Loucy (cell line): ENCODE results near the gene MYO5C.

Experiments used
- H2AFZ ChIP-seq: fragments of 200-600 bp; sonication (generic); 2 replicates; pipeline ENCODE4 v1.6.0; 2016; ENCODE audit warnings: antibody characterized with exemption, mild to moderate bottlenecking, low read length, moderate library complexity
- H3F3A ChIP-seq: fragments of 200-600 bp; 2 replicates; pipeline ENCODE4 v1.6.0; 2016; ENCODE audit warnings: antibody characterized with exemption, low read depth, mild to moderate bottlenecking
- H3K27me3 ChIP-seq: fragments of 200-600 bp; sonication (generic); 2 replicates; pipeline ENCODE4 v1.6.1; 2014; ENCODE audit warnings: low read length, mild to moderate bottlenecking; ENCODE audit not compliant: insufficient read depth, poor library complexity, severe bottlenecking
- H3K36me3 ChIP-seq: fragments of 200-600 bp; sonication (generic); 2 replicates; pipeline ENCODE4 v1.6.1; 2016; ENCODE audit warnings: low read length; ENCODE audit not compliant: insufficient read depth
- H3K4me1 ChIP-seq: fragments of 200-600 bp; sonication (generic); 2 replicates; pipeline ENCODE4 v1.5.1; 2014; ENCODE audit warnings: low read length, mild to moderate bottlenecking; ENCODE audit not compliant: insufficient read depth, poor library complexity, severe bottlenecking
- H3K4me2 ChIP-seq: fragments of 200-600 bp; sonication (generic); 2 replicates; pipeline ENCODE4 v1.6.0; 2014; ENCODE audit warnings: antibody characterized with exemption, low read length, low read depth, mild to moderate bottlenecking; ENCODE audit not compliant: poor library complexity, severe bottlenecking
- H3K4me3 ChIP-seq: fragments of 200-600 bp; sonication (generic); 2 replicates; pipeline ENCODE4 v1.5.1; 2014; ENCODE audit warnings: low read length, mild to moderate bottlenecking, mixed read lengths; ENCODE audit not compliant: poor library complexity, severe bottlenecking
- H3K79me2 ChIP-seq: fragments of 200-600 bp; sonication (generic); 2 replicates; pipeline ENCODE4 v1.6.1; 2014; ENCODE audit warnings: low read length; ENCODE audit not compliant: insufficient read depth
- H3K9ac ChIP-seq: fragments of 200-600 bp; sonication (generic); 2 replicates; pipeline ENCODE4 v1.6.0; 2014; ENCODE audit warnings: mild to moderate bottlenecking, low read depth, low read length, moderate library complexity; ENCODE audit not compliant: poor library complexity, severe bottlenecking
- H3K9me2 ChIP-seq: fragments of 200-600 bp; sonication (generic); replicated peaks from 2 replicates; pipeline ENCODE4 v1.6.1; 2016; ENCODE audit warnings: low read depth, low read length, mixed read lengths
- H3K9me3 ChIP-seq: fragments of 200-600 bp; sonication (generic); 2 replicates; pipeline ENCODE4 v1.6.1; 2014; ENCODE audit warnings: mild to moderate bottlenecking, antibody characterized with exemption, low read length, low read depth; ENCODE audit not compliant: insufficient read depth
- H4K20me1 ChIP-seq: fragments of 200-600 bp; sonication (generic); 2 replicates; pipeline ENCODE4 v1.6.0; 2014; ENCODE audit warnings: antibody characterized with exemption, low read length, mild to moderate bottlenecking; ENCODE audit not compliant: insufficient read depth, poor library complexity, severe bottlenecking
- EZH2phosphoT487 ChIP-seq: fragments of 200-600 bp; IDR thresholded peaks from 2 replicates; pipeline ENCODE4 v1.6.1; 2018; ENCODE audit warnings: antibody characterized with exemption, mild to moderate bottlenecking, moderate library complexity, borderline replicate concordance
- TF ChIP-seq, protein P1 (sequence below): fragments of 200-600 bp; sonication (generic); conservative IDR thresholded peaks from 2 replicates; pipeline ENCODE4 v1.5.1; 2014; ENCODE audit warnings: mild to moderate bottlenecking, antibody characterized with exemption, low read length

Gene MYO5C

DNA sequence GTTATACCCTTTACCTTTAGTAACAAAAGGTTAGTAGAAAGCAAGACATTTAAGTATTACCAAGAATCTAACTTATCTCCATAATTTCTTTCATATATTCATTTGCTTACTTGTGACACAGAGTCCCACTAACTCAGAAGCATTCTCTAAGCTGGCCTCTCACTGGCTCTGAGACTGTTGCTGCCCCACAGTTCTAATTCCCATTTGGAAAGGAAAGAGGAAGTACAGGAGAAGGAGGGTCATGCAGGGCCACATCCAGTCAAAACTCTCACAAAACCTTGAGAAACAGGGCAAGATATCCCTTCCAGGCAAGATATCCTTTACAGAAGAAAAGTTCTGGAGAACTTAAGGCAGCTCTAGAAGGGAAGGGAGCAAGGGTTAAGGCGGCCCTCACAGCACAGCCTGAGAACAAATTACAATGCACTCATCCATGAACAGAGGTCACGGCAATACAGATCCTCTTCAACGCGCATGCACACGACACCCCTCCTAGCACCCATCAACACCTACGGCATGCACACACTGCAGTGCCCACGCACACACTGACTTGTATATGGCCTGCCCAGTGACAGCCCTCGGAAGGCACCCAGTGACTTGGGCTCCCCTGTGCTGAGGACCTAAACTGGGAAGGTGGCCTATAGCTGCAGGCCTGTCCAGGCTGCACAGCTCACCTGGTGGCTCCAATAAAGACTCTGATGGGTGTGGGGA is 13.0 kb upstream of the MYO5C start:
- H3K9me2 ChIP-seq = no peaks in the 10 kb centered on the region
- H3K27me3 ChIP-seq = no peaks in the 10 kb centered on the region
- H3K4me3 ChIP-seq = no peak overlapping the region
- H3K79me2 ChIP-seq = no peaks in the 10 kb centered on the region
- no peak overlapping the region for H3K4me2 ChIP-seq
- TF ChIP-seq, protein P1, sequence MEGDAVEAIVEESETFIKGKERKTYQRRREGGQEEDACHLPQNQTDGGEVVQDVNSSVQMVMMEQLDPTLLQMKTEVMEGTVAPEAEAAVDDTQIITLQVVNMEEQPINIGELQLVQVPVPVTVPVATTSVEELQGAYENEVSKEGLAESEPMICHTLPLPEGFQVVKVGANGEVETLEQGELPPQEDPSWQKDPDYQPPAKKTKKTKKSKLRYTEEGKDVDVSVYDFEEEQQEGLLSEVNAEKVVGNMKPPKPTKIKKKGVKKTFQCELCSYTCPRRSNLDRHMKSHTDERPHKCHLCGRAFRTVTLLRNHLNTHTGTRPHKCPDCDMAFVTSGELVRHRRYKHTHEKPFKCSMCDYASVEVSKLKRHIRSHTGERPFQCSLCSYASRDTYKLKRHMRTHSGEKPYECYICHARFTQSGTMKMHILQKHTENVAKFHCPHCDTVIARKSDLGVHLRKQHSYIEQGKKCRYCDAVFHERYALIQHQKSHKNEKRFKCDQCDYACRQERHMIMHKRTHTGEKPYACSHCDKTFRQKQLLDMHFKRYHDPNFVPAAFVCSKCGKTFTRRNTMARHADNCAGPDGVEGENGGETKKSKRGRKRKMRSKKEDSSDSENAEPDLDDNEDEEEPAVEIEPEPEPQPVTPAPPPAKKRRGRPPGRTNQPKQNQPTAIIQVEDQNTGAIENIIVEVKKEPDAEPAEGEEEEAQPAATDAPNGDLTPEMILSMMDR = no peak
- TF ChIP-seq EZH2phosphoT487 = no peak
- no peak overlapping the region for H2AFZ ChIP-seq
- peaks cover 2% of the 10 kb centered on the region for H3K4me1 ChIP-seq
- no peaks in the 10 kb centered on the region for H3K9me3 ChIP-seq
- H3K9ac ChIP-seq = no peak overlapping the region
- no peaks in the 10 kb centered on the region for H3F3A ChIP-seq
- peaks cover 9% of the 10 kb centered on the region; the same call in 1 of the 2 replicates for H3K36me3 ChIP-seq
- H4K20me1 ChIP-seq = no peaks in the 10 kb centered on the region

- Histone ChIP-seq H2AFZ (no peak overlapping the region), H3K9ac (no peak overlapping the region), H3F3A (no peaks in the 10 kb centered on the region), H4K20me1 (no peaks in the 10 kb centered on the region), H3K27me3 (no peaks in the 10 kb centered on the region), H3K79me2 (no peaks in the 10 kb centered on the region), H3K4me1 (peaks cover 9% of the 10 kb centered on the region), H3K9me3 (no peaks in the 10 kb centered on the region), H3K4me3 (no peak overlapping the region), H3K4me2 (no peak overlapping the region), H3K9me2 (no peaks in the 10 kb centered on the region), H3K36me3 (peaks cover 2% of the 10 kb centered on the region; the same call in 1 of the 2 replicates)
- TF ChIP-seq, protein P1 = no peak
- TF ChIP-seq EZH2phosphoT487 = no peak
Observed at GRCh38 chr15:52307847-52308246, 12.2 kb upstream of the MYO5C start.

DNA sequence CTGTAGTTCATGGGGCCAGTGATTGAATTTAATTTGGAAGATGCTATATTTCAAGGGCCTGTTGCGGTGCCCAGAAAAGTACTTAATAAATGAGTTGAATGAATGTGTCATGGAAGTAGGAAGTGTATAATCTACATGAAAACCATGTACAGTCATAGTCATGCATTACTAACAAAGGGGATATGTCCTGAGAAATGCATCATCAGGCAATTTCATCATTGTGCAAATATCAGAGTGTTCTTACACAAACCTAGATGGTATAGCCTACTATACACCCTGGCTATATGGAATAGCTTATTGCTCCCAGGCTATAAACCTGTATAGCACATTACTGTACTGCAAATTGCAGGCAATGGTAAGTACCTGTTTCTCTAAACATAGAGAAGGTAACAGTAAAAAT is 10.7 kb upstream of the MYO5C start:
- Histone ChIP-seq H3K4me3 (no peak overlapping the region), H3K9ac (no peak overlapping the region), H3K27me3 (no peaks in the 10 kb centered on the region), H3K9me3 (no peaks in the 10 kb centered on the region), H3K4me1 (peaks cover 9% of the 10 kb centered on the region), H3F3A (no peaks in the 10 kb centered on the region), H3K4me2 (no peak overlapping the region), H3K36me3 (no peaks in the 10 kb centered on the region; the same call in 1 of the 2 replicates), H3K79me2 (no peaks in the 10 kb centered on the region), H2AFZ (no peak overlapping the region), H4K20me1 (no peaks in the 10 kb centered on the region), H3K9me2 (no peaks in the 10 kb centered on the region)
- no peak for TF ChIP-seq EZH2phosphoT487
- TF ChIP-seq, protein P1 = no peak
